Endothelial cell (in vitro differentiated cells): ENCODE results near the gene TMEM114. TPM values are rescaled to one million over a fixed set of nuclear protein-coding genes. Genes with fewer than 3 reads are reported as not detected.

ENCODE experiments used
- DNase-seq: peaks from one replicate; pipeline ENCODE4 v3.0.0; 2021; ENCODE audit warnings: low spot score
- H3K27ac Mint-ChIP-seq: one replicate; pipeline ENCODE4 v1.8.0; 2021; ENCODE audit warnings: mixed read lengths, inconsistent platforms; ENCODE audit not compliant: unreplicated experiment
- H3K27me3 Mint-ChIP-seq: one replicate; pipeline ENCODE4 v1.8.0; 2021; ENCODE audit warnings: mild to moderate bottlenecking, moderate library complexity, mixed read lengths, inconsistent platforms; ENCODE audit not compliant: unreplicated experiment
- H3K36me3 Mint-ChIP-seq: one replicate; pipeline ENCODE4 v1.8.0; 2021; ENCODE audit warnings: mild to moderate bottlenecking, low read depth, mixed read lengths, inconsistent platforms; ENCODE audit not compliant: unreplicated experiment
- H3K4me1 Mint-ChIP-seq: one replicate; pipeline ENCODE4 v1.8.0; 2021; ENCODE audit warnings: mild to moderate bottlenecking, mixed read lengths, inconsistent platforms; ENCODE audit not compliant: unreplicated experiment
- H3K4me3 Mint-ChIP-seq: one replicate; pipeline ENCODE4 v1.8.0; 2021; ENCODE audit warnings: mild to moderate bottlenecking, mixed read lengths, inconsistent platforms; ENCODE audit not compliant: unreplicated experiment
- H3K9me3 Mint-ChIP-seq: one replicate; pipeline ENCODE4 v1.8.0; 2021; ENCODE audit warnings: mixed read lengths, inconsistent platforms; ENCODE audit not compliant: unreplicated experiment
- total RNA-seq: library from RNA; stranded (reverse); fragmentation: NEBNext Ultra II Directional; extraction: Animal tissue kit (Norgen Biotek cat#: 25700); gene quantifications from one replicate; pipeline ENCODE4 v1.2.1, GENCODE V29; 2021; ENCODE audit not compliant: unreplicated experiment
- TF ChIP-seq, protein P1 (sequence below): fragments of 200-600 bp; sonication (generic); IDR thresholded peaks from one replicate; pipeline ENCODE4 v1.5.0; 2021; ENCODE audit warnings: antibody characterized with exemption; ENCODE audit not compliant: unreplicated experiment

The TMEM114 gene
- total RNA-seq, 1 donor from 2014 or later, result not detected

DNA sequence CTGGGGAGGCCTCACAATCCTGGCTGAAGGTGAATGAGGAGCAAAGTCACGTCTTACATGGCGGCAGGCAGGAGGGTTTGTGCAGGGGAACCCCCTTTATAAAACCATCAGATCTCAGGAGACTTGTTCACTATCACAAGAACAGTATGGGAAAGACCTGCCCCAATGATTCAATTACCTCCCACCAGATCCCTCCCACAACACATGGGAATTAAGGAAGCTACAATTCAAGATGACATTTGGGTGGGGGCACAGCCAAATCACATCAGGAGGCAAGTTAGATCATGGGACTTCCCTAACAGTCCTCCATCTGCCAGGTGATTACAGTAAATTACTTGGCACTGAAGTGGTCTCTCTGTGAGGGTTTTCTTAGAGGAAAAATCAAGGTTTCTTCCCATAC, 5.3 kb downstream of the TMEM114 start:
- peaks cover 7% of the 10 kb centered on the region for H3K4me1 Mint-ChIP-seq
- no peak for DNase-seq
- H3K27ac Mint-ChIP-seq, result no peak overlapping the region
- peaks cover 10% of the 10 kb centered on the region for H3K27me3 Mint-ChIP-seq
- H3K36me3 Mint-ChIP-seq, result no peaks in the 10 kb centered on the region
- H3K4me3 Mint-ChIP-seq, result no peak overlapping the region
- TF ChIP-seq, protein P1, sequence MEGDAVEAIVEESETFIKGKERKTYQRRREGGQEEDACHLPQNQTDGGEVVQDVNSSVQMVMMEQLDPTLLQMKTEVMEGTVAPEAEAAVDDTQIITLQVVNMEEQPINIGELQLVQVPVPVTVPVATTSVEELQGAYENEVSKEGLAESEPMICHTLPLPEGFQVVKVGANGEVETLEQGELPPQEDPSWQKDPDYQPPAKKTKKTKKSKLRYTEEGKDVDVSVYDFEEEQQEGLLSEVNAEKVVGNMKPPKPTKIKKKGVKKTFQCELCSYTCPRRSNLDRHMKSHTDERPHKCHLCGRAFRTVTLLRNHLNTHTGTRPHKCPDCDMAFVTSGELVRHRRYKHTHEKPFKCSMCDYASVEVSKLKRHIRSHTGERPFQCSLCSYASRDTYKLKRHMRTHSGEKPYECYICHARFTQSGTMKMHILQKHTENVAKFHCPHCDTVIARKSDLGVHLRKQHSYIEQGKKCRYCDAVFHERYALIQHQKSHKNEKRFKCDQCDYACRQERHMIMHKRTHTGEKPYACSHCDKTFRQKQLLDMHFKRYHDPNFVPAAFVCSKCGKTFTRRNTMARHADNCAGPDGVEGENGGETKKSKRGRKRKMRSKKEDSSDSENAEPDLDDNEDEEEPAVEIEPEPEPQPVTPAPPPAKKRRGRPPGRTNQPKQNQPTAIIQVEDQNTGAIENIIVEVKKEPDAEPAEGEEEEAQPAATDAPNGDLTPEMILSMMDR, result no peak
- no peaks in the 10 kb centered on the region for H3K9me3 Mint-ChIP-seq

GRCh38 chr16:8583732-8584131, 6.6 kb downstream of the TMEM114 start:
- no peaks in the 10 kb centered on the region for H3K36me3 Mint-ChIP-seq
- H3K27me3 Mint-ChIP-seq, result peaks cover 9% of the 10 kb centered on the region
- H3K9me3 Mint-ChIP-seq, result no peaks in the 10 kb centered on the region
- H3K4me1 Mint-ChIP-seq, result peaks cover 4% of the 10 kb centered on the region
- no peak for DNase-seq
- H3K27ac Mint-ChIP-seq, result no peak overlapping the region
- no peak overlapping the region for H3K4me3 Mint-ChIP-seq
- TF ChIP-seq, protein P1, result no peak

- H3K9me3 Mint-ChIP-seq, result no peaks in the 10 kb centered on the region
- H3K27ac Mint-ChIP-seq, result no peak overlapping the region
- H3K36me3 Mint-ChIP-seq, result no peaks in the 10 kb centered on the region
- TF ChIP-seq, protein P1, result no peak
- no peak for DNase-seq
- H3K4me3 Mint-ChIP-seq, result no peak overlapping the region
- H3K4me1 Mint-ChIP-seq, result peaks cover 3% of the 10 kb centered on the region
- H3K27me3 Mint-ChIP-seq, result peaks cover 5% of the 10 kb centered on the region
Measured at GRCh38 chr16:8583199-8583598, 7.1 kb downstream of the TMEM114 start.

DNA sequence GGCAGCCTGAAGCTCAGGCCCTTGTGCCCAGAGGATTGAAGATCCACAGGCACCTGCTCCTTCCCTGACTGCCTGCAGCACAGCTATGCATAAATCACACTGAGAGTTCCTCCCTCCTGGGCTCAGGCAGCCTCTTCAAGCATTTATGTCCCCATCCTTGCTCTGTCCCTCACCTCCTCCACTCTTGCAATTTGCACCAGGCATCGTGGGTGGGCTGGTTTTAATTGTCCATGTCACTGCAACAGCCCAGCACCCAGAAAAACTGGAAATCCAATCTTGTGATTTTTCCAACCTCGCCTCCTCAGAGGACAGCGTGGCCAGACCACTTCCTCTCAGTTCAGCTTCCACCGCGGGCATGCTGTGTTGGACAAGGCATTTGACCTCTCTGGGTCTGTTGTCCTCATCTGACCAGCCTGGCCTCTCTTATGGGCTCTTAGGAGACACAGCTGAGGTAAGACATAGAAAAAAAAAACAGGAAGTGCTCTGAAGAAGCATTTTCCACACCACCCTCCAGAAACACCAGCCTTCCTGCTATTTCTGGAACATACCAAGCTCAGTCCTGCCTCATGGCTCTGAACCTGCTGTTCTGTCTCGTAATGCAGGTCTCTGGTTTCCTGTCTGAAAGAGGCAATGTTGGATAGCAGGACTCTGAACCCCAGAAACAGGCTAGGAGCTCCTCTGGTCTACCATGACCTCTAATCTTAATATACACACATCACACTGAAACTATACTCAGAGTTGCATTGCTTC, 8.3 kb downstream of the TMEM114 start:
- no peak overlapping the region for H3K27ac Mint-ChIP-seq
- DNase-seq, result no peak
- peaks cover 3% of the 10 kb centered on the region for H3K27me3 Mint-ChIP-seq
- TF ChIP-seq, protein P1, result no peak
- no peak overlapping the region for H3K4me3 Mint-ChIP-seq
- peaks cover 8% of the 10 kb centered on the region for H3K4me1 Mint-ChIP-seq
- H3K9me3 Mint-ChIP-seq, result no peaks in the 10 kb centered on the region
- H3K36me3 Mint-ChIP-seq, result no peaks in the 10 kb centered on the region

DNA sequence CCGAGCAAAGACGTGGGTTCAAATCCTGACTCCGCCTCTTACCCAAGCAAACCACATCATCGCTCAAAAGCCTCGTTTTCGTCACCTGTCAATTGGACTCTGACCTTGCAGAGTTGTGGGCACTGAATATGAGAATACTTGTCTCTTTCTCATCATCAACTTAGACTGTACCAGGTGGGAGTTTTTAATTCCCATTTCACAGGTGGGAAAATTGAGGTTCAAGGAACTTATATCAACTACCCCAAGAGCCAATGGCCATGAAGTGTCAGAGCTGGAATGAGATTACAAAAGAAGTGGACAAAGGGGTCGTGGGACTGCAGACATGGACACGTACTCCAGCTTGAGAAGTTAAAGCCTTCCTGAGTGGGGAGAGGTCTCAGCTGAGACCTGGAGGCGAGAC, 10.8 kb downstream of the TMEM114 start:
- peaks cover 3% of the 10 kb centered on the region for H3K27me3 Mint-ChIP-seq
- no peaks in the 10 kb centered on the region for H3K9me3 Mint-ChIP-seq
- DNase-seq, result no peak
- peaks cover 11% of the 10 kb centered on the region for H3K4me1 Mint-ChIP-seq
- no peak overlapping the region for H3K27ac Mint-ChIP-seq
- H3K4me3 Mint-ChIP-seq, result no peak overlapping the region
- TF ChIP-seq, protein P1, result no peak
- H3K36me3 Mint-ChIP-seq, result no peaks in the 10 kb centered on the region
